Tibial nerve (tissue), 4 donors: ENCODE measurements around the gene TJP2. TPM values are rescaled to one million over a fixed set of nuclear protein-coding genes. Genes with fewer than 3 reads are reported as not detected.

Experiments
- DNase-seq, 2 donors: peaks; one replicate each; pipeline ENCODE4 v3.0.0-alpha.2; 2019; ENCODE audit warnings: low spot score in 2 of 2
- H3K27ac ChIP-seq, 4 donors: fragments of 200-600 bp; sonication (generic) in 3 of 4; one replicate each; pipeline ENCODE4 v1.5.1; 2017 to 2019; ENCODE audit warnings: mild to moderate bottlenecking in 1 of 4
- H3K27me3 ChIP-seq, 2 donors: fragments of 200-600 bp; sonication (generic) in 1 of 2; one replicate each; pipeline versions ENCODE4 v1.5.1 to v1.6.0; 2017 to 2019
- H3K36me3 ChIP-seq, 3 donors: fragments of 200-600 bp; sonication (generic); one replicate each; pipeline ENCODE4 v1.5.1; 2018 to 2019
- H3K4me1 ChIP-seq, 4 donors: fragments of 200-600 bp; sonication (generic) in 3 of 4; one replicate each; pipeline ENCODE4 v1.5.1; 2017 to 2019
- H3K4me3 ChIP-seq, 4 donors: fragments of 200-600 bp; sonication (generic) in 3 of 4; one replicate each; pipeline ENCODE4 v1.5.1; 2017 to 2019; ENCODE audit warnings: mild to moderate bottlenecking in 1 of 4, moderate library complexity in 1 of 4
- H3K9me3 ChIP-seq, 4 donors: fragments of 200-600 bp; sonication (generic) in 3 of 4; one replicate each; pipeline ENCODE4 v1.5.1; 2017 to 2019
- CTCF ChIP-seq, 5 experiments: fragments of 200-600 bp in 3 of 5; fragments of 450-650 bp in 2 of 5; sonication (generic) in 3 of 5; IDR thresholded peaks; one replicate each; pipeline ENCODE4 v1.5.1; 2016 to 2019; ENCODE audit warnings: antibody characterized with exemption in 5 of 5, mild to moderate bottlenecking in 3 of 5, moderate library complexity in 2 of 5
- EP300 ChIP-seq, 2 donors: sonication (generic); formaldehyde crosslinking; IDR thresholded peaks; one replicate each; pipeline ENCODE4 v1.6.1; 2017; ENCODE audit warnings: antibody characterized with exemption in 2 of 2, mild to moderate bottlenecking in 1 of 2
- POLR2A ChIP-seq, 2 donors: fragments of 450-650 bp; IDR thresholded peaks; one replicate each; pipeline ENCODE4 v1.6.1; 2017; ENCODE audit warnings: antibody characterized with exemption in 2 of 2, mild to moderate bottlenecking in 2 of 2, moderate library complexity in 2 of 2
- WGBS, 2 donors: methylation state at CpG; one replicate each; pipeline ENCODE4 v1.1.5; 2018; 5-methylcytosine and 5-hydroxymethylcytosine counted together
- total RNA-seq, 4 donors: library from RNA; depleted of rRNA; stranded (reverse); fragments of >200 nt; gene quantifications; one replicate each; pipeline ENCODE4 v1.1.0, GENCODE V29; 2016

TJP2 gene
- total RNA-seq, 4 donors from 2014 or later = 123 to 207 (median 182) TPM

GRCh38 chr9:69253057-69253456 is 79.0 kb downstream of the TJP2 start:
- no peaks in the 10 kb centered on the region for H3K27me3 ChIP-seq
- no peak for DNase-seq
- WGBS, 2 donors = 29 to 31% methylated on average over 4 of the region's 4 CpGs
- no peaks in the 10 kb centered on the region for H3K9me3 ChIP-seq
- no peak for TF ChIP-seq POLR2A (IDR thresholded peaks at IDR 0.05)
- no peak for TF ChIP-seq EP300 (IDR thresholded peaks at IDR 0.05)
- TF ChIP-seq CTCF (IDR thresholded peaks at IDR 0.05) = no peak
- no peaks in the 10 kb centered on the region for H3K4me1 ChIP-seq
- H3K4me3 ChIP-seq = no peak overlapping the region
- peaks cover 0 to 85% (median 0%) of the 10 kb centered on the region in 3 donors for H3K36me3 ChIP-seq
- H3K27ac ChIP-seq = peak overlapping the region in 1 of 4 donors; percentile 32

- H3K36me3 ChIP-seq = peaks cover 0 to 76% (median 0%) of the 10 kb centered on the region in 3 donors
- no peak for DNase-seq
- H3K4me3 ChIP-seq = no peak overlapping the region
- H3K27ac ChIP-seq = no peak overlapping the region
- no peaks in the 10 kb centered on the region for H3K4me1 ChIP-seq
- no peaks in the 10 kb centered on the region for H3K9me3 ChIP-seq
- WGBS, 2 donors = 94 to 97% methylated on average over 11 of the region's 11 CpGs
- no peaks in the 10 kb centered on the region for H3K27me3 ChIP-seq
- no peak for TF ChIP-seq EP300 (IDR thresholded peaks at IDR 0.05)
These were observed 80.1 kb downstream of the TJP2 start for GRCh38 chr9:69254223-69254622.

- DNase-seq = no peak
- WGBS, 2 donors = 82 to 92% methylated on average over 1 of the region's 1 CpG
- H3K36me3 ChIP-seq = peaks cover 0 to 64% (median 0%) of the 10 kb centered on the region in 3 donors
- H3K27ac ChIP-seq = no peak overlapping the region
- H3K27me3 ChIP-seq = no peaks in the 10 kb centered on the region
- H3K4me3 ChIP-seq = no peak overlapping the region
- H3K4me1 ChIP-seq = no peaks in the 10 kb centered on the region
- TF ChIP-seq EP300 (IDR thresholded peaks at IDR 0.05) (no peak), CTCF (IDR thresholded peaks at IDR 0.05) (no peak), POLR2A (IDR thresholded peaks at IDR 0.05) (no peak)
- no peaks in the 10 kb centered on the region for H3K9me3 ChIP-seq
These were observed 81.5 kb downstream of the TJP2 start for GRCh38 chr9:69255591-69255990.

- Histone ChIP-seq H3K36me3 (peaks cover 0 to 34% (median 0%) of the 10 kb centered on the region in 3 donors), H3K27me3 (no peaks in the 10 kb centered on the region), H3K27ac (no peak overlapping the region), H3K9me3 (no peaks in the 10 kb centered on the region), H3K4me3 (no peak overlapping the region), H3K4me1 (no peaks in the 10 kb centered on the region)
- 74 to 96% methylated on average over 5 of the region's 5 CpGs for WGBS, 2 donors
- DNase-seq = no peak
- no peak for TF ChIP-seq POLR2A (IDR thresholded peaks at IDR 0.05)
- TF ChIP-seq EP300 (IDR thresholded peaks at IDR 0.05) = no peak
- TF ChIP-seq CTCF (IDR thresholded peaks at IDR 0.05) = no peak
These were observed 84.5 kb downstream of the TJP2 start for GRCh38 chr9:69258551-69258950.

GRCh38 chr9:69260161-69260560 is 86.1 kb downstream of the TJP2 start:
- 59 to 70% methylated on average over 4 to 5 of the region's 5 CpGs for WGBS, 2 donors
- TF ChIP-seq CTCF (IDR thresholded peaks at IDR 0.05) (no peak), POLR2A (IDR thresholded peaks at IDR 0.05) (no peak), EP300 (IDR thresholded peaks at IDR 0.05) (no peak)

GRCh38 chr9:69261636-69262035 is 87.6 kb downstream of the TJP2 start:
- TF ChIP-seq EP300 (IDR thresholded peaks at IDR 0.05) (no peak), CTCF (IDR thresholded peaks at IDR 0.05) (no peak), POLR2A (IDR thresholded peaks at IDR 0.05) (no peak)
- H3K27ac ChIP-seq = no peak overlapping the region
- peaks cover 0 to 11% (median 0%) of the 10 kb centered on the region in 3 donors for H3K36me3 ChIP-seq
- 69 to 77% methylated on average over 3 of the region's 3 CpGs for WGBS, 2 donors
- H3K4me1 ChIP-seq = no peaks in the 10 kb centered on the region
- no peak overlapping the region for H3K4me3 ChIP-seq
- DNase-seq = no peak
- H3K27me3 ChIP-seq = no peaks in the 10 kb centered on the region
- no peaks in the 10 kb centered on the region for H3K9me3 ChIP-seq

More at GRCh38 chr9:69260161-69260560, 86.1 kb downstream of the TJP2 start:
- no peak overlapping the region for H3K27ac ChIP-seq
- no peaks in the 10 kb centered on the region for H3K9me3 ChIP-seq
- DNase-seq = no peak
- H3K27me3 ChIP-seq = no peaks in the 10 kb centered on the region
- no peaks in the 10 kb centered on the region for H3K4me1 ChIP-seq
- peaks cover 0 to 18% (median 0%) of the 10 kb centered on the region in 3 donors for H3K36me3 ChIP-seq
- H3K4me3 ChIP-seq = no peak overlapping the region
